NCI-H187 (cell line): ENCODE data around the gene UBE2QL1.
A peak's percentile ranks its signal among the peaks of the same experiment; 100 is the strongest.

Experiments
- DNase-seq, 2 experiments: peaks; one replicate each; lab custom pipeline; 2025; lab: John Stamatoyannopoulos, UW

Gene UBE2QL1, protein sequence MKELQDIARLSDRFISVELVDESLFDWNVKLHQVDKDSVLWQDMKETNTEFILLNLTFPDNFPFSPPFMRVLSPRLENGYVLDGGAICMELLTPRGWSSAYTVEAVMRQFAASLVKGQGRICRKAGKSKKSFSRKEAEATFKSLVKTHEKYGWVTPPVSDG

DNA sequence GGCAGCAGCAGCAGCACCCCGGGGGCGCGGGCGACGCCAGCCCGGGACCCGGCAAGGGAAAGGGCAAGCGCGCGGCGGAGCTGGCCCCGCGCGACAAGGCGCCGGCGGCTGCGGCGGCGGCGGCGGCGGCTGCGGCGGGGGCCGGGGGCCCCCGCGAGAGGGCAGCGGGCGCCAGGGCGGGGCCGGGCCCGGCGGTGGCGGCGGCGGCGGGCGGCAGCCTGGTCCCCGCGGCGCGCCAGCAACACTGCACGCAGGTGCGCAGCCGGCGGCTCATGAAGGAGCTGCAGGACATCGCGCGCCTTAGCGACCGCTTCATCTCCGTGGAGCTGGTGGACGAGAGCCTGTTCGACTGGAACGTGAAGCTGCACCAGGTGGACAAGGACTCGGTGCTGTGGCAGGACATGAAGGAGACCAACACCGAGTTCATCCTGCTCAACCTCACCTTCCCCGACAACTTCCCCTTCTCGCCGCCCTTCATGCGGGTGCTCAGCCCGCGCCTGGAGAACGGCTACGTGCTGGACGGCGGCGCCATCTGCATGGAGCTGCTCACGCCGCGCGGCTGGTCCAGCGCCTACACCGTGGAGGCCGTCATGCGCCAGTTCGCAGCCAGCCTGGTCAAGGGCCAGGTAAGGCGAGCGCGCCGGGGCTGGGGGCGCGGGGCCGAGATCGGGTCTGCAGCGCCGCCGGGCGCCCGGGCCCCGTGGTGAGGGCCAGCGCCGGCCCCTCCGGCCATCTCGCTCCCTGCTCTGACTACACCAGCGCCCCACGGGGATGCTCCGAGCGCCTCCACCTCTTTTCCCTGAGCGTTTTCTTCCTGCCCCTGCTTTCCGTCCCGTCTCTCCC lies at the start of gene UBE2QL1:
Gene UBE2QL1, plus strand, starts transcription at position 238 of the 843 bp plus-strand sequence. Its CDS starts 35 bp downstream, at position 273.
- DNase-seq = no peak

DNA sequence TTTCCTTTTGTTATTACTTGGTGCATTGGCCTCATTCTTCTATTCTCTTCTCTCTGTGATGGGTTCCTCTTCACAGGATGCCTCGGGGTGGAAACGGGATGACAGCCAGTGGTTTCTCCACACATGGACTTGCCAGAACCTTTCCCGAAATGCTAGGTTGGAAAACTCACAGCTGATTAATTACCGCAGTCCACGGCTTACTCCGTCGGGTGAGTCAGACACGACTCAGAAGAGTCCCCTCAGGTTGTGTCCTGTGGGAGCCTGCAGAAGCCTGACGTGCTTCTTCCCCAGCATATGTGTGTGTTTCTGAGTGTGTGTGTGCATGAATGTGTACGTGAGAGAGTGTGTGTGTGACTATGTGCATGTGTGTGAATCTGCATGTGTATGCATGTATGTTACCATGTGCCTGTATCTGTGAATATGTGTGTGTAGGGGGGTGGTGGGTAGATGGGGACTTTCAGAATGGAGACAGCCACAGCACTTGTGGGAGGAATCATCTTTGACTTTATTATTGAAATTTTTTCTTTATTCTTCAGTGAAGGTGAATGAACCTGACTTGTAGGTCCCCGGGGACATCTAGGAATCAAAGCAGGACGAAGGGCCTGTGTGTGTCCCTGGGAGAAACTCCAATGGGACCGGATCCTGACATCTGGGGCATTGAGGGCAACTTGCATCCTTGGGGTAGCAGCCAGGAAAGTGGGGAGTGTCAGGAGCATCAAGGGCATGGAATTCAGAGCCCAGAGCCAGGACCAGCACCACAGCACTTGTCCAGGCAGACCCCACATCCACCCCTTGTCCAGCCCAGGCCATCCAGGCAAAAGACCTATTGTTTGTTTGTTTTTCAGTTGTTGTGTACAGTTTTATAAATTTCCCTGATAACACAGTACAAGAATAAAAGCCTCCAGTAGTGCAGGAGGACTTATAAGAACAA lies 48.4 kb upstream of the UBE2QL1 start:
- no peak for DNase-seq

DNA sequence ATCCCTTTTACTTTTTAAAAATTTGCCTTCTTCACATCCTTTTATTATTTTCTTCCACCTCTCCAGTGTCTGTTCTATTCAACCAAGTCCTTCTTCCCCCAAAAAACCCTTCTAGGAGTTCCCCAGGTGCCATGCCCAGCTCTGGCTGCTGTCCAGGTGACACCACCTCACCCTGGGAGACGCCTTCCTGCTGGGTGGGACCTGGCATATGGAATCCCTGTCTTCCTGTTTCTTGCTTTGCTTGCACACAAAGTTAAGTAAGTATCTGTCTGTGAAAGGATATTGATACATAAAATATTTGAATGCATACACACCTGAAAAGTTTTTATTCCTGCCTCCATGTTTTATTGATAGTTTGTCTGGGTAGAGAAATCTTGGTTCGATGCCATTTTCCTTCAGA lies 47.2 kb upstream of the UBE2QL1 start:
- DNase-seq = no peak

DNA sequence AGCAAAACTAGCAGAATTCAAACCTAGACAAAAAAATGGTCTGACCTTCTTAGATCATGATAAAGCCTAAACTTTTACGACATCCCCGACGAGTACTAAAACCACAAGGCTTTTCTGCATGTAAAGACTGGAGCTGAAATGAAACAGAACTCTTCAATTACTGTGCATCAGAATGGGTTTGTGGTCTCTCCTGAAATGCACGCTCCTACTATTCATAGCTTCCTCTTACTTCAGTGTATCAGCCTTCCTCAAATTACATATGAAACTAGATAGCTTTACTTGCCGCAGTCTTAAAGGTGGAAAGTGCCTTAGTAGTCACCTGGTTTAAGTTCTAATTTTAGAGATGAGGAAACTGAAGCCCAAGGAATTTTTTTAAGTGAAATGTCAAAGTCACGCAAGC lies 45.7 kb upstream of the UBE2QL1 start:
- no peak for DNase-seq

DNA sequence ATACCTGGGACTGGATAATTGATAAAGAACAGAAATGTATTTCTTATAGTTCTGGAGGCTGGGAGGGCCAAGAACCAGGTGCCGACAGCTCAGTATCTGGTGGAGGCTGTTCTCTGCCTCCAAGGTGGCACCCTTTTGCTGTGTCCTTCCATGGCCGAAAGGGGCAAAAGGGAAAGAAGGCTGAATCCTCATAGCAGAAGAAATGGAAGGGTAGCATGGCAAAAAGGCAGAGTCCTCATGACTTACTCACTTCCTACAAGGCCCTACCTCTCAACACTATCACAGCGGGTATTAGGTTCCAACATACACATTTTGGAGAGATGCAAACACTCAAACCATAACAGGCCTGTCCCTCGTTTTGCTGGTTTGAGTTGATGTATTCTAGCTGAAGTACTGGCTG lies 45.2 kb upstream of the UBE2QL1 start:
- DNase-seq = no peak

DNA sequence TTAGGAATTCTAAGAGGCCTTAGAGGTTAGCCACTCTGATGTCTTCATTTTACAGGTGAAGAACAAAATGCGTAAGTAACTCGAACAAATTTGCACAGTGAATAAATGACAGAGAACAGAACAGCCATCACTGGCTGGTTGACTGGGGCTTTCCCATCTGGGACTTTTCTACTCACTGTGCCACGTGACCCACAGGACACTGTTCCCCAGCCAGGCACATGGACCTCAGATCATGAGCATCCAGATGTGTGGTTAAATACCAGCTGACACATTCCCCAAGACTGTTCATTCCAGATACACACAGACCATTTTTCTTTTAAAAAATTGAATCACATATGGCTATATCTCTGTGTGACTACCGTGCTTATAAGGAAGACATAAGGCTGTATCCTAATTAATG lies 44.5 kb upstream of the UBE2QL1 start:
- DNase-seq = no peak

DNA sequence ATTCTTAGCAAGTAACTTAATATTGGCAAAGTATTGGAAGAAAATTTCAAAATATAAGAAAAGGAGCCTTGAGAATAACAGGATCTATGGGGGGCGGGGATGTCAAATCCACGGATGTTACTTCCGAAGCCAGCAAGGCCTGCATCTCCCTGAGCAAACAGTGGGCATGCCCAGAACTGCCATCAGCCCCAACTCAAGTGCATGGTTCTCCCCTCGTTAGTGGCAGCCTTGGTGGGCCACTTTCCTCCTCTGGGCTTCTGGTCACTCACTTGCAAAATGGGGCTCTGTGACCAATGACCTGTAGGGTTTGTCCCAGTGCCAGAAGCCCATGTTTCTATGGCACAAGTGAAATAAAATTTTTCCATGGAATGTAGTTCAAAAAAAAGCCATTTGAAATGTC lies 43.1 kb upstream of the UBE2QL1 start:
- DNase-seq = no peak

DNA sequence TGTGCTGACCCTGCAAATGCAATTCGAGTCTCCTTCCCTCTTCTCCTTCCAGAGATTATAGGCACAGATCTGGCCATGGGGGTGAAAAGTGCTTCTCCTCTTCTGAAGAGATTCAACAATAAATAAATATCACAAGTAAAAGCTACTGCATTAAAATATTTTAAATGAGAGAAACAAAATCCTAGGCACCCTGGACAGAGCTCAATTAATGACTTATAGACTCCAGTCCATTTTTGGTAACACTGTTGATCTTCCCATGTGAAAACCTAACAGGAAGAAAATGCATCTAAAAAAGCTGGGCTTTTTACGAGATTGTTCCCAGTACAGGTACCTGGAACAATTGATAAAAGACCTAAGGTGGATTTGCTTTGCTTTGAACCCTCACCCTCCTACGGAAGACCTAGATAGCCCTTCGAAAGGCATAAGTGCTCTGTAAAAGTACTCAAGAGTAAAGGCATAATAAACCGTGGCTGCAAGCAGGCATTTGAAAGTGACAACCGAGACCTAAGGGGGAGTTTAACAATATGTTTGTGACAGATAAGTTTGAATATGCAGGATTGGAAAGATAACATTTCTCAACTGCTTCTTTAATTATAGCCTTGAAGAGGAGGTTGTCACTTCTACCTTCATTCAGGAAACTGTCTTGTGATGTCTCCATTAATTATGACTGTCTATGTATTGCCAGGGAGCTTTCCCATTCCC lies 41.0 kb upstream of the UBE2QL1 start:
- DNase-seq = peak in 1 of 2 experiments; percentile 52

DNA sequence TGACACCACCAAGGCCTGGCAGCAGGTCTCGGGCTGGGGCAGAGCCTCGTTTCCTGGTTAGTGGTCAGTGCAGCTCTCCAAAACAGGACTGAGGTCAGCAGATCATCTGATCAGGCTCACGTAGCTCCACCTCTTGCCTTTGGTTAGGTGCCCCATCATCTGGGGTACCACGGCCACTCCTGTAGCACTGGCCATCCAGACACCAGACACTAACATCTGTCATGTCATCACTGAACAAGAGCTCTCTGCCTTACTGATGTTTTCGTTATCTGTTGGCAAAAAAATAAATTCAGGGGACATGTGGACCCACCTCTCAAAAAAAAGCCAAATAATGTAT lies 40.4 kb upstream of the UBE2QL1 start:
- no peak for DNase-seq

DNA sequence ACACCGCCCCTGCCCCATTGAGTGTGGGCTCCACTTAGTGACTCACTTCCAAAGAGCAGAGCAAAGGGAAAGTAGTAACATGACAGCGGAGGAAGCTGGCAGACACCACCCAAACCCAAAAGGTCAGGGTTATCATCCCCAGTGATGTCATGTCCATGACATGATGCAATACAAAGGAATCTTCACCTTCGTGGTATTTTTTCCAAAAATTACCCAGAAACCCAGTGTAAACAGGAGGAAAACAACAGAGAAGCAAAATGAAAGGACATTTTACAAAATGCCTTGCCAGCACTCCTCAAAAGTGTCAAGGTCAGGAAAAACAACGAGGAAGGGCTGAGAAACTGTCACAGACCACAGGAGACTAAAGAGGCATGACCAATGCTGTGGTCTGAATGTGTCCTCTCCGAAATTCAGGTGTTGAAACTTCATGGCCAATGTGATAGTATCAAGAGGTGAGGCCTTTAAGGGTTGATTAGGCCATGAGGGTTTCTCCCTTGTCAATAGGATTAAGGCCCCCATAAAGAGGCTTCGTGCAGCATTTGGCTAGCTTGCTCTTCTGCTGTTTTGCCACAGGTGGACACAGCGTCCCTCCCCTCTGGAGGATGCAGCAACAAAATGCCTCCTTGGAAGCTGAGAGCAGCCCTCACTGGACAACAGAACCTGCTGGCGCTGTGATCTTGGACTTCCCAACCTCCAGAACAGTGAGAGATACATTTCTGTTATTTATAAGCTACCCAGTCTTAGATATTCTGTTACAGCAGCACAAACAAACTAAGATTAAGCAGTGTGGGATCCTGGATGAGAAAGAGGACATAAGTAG lies 39.8 kb upstream of the UBE2QL1 start:
- no peak for DNase-seq

DNA sequence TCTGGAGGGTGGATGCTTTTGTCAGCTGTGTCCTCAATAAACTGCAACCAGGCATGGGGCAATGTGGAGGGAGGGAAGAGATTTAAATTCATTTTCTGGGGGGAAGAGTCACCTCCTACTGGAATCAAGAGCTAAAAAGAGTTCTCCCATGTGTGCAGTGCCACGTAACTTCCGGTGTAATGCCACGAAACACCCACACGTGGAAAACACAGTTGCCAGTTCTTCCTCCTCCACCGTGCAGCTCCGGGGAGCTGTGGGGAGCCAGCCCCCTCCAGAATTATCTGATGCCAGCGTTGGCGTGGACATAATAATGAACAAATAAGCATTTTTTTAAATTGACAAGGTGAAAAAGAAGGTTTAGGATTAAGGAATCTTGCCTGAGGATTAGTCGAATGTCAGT lies 38.2 kb upstream of the UBE2QL1 start:
- DNase-seq = no peak

DNA sequence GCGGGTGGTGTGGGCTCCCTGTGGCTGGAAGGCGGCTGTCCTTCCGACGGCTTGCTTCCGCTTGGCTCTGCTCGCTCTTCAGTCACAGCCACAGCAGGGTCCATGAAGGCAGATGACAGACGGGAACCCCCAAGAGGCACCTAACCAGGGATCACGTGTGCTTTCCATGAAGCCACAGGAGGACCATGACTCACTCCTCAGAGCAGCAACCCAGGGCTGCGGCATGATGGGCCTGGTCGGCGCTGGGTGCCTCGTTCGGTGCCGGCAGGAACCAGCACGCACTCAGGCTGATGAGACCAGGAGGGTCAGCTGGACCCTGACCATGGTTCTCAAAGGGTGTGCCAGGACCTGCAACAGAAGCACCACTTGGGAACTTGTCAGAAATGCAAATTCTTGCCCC lies 37.5 kb upstream of the UBE2QL1 start:
- no peak for DNase-seq

DNA sequence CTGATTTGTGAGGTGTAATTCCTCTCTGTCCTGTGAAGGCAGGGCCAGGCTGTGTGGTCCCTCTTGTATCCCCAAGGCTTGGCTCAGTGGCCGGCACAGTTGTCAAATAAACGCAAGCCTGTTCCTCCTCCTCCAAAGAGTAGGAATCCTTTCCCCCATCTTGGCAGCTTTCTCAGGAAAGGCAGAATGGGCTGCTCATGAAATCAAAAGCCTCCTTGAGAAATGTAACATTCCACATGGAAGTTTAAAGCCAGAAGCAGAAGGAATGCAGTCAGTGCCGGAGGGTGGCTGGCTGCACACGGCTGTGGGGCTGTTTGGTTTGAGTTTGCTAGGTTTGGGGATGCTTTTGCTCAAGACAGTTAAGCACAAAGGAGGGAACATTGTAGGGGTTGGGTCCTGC lies 35.8 kb upstream of the UBE2QL1 start:
- DNase-seq = no peak

DNA sequence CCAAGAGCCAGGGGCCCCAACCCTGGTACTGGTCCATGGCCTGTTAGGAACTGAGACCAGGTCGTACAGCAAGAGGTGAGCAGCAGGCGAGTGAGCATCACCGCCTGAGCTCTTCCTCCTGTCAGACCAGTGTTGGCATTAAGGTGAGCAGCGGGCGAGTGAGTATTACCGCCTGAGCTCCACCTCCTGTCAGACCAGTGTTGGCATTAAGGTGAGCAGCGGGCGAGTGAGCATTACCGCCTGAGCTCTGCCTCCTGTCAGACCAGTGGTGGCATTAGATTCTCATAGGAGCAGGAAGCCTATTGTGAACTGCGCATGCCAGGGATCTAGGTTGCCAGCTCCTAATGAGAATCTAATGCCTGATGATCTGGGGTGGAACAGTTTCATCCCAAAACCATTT lies 31.0 kb upstream of the UBE2QL1 start:
- DNase-seq = no peak

DNA sequence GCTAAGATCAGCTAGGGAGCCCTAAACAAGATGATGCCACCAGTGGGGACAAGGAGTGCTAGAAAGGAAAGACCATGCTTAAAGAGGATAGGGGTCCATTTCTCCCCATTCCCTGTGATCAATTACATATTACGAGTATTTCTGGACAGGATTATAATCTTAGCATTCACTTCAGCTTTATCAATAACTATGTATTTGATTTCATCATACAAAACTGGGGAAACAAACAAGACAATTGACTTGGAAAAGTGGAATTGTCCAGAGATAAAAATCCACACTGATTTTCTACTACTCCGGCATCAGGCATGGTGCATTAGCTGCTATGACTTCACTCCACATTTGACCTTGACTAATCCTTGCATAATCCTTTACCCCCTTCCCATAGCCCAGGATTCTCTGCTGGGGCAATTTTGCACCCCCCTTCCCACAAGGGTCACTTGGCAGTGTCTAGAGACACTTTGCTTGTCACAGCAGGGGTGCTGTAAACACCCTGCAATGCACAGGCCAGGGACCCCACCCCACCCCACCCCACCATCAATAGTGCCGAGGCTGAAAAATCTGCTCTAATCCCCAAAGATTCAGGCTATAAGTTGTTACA lies 29.9 kb upstream of the UBE2QL1 start:
- DNase-seq = no peak

DNA sequence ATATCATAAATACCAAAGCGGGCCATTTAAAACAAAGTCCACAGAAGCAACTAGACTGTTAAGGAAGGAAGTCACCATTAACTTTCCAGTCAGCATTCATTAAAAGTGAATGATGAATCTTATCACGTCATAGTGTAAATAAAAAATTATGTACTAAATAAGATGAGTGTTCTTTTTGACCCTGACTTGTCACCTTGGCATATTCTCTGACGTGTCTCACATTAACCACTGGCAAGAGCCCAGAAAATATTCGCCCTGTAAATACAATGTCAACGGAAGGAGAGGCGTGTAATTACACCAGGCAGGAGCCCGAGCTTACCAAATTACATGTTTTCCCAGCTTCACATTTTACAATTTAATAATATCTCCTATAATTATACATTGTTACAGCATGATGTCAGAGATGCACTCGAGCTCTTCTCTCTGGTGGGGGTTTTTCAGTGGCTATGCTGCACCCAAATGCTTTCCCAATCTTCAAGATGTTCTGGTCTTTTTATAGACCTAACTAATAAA lies 29.3 kb upstream of the UBE2QL1 start:
- no peak for DNase-seq

DNA sequence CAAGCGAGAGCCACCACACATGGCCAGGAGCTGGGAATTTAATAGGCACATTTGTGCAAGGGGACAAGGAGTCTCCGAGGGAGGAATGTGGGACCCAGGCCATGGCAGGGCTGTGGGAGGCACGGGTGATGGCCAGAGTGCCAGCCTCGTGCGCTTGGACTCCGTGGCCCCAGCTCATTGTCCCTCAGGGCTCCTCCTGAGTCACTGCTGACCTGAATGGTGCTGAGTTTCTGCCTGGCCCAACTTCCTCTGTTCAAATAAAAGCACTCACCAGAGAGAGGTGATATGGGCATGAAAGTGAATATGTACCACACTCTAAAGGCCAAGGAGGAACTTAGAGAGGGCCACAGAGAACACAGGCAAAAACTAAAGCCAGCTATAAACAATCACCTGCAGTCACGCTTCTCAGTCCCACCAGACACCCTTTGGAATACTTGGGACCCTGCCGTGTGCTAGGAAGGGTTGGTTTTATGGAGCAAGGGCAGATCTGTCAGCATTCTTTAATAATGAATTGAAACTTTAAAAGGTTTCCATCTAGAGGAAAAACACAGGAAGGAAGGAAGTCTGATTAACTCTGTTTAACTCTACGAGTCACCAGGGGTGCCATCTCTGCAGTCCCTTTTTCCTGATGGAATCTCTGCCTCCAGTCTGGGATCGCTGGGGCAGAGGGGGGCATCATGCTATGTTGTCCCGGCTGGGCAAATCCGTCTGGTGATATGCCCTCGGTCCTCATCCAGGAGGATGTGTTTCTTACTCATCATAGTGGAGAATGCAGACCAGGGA lies 25.1 kb upstream of the UBE2QL1 start:
- no peak for DNase-seq

DNA sequence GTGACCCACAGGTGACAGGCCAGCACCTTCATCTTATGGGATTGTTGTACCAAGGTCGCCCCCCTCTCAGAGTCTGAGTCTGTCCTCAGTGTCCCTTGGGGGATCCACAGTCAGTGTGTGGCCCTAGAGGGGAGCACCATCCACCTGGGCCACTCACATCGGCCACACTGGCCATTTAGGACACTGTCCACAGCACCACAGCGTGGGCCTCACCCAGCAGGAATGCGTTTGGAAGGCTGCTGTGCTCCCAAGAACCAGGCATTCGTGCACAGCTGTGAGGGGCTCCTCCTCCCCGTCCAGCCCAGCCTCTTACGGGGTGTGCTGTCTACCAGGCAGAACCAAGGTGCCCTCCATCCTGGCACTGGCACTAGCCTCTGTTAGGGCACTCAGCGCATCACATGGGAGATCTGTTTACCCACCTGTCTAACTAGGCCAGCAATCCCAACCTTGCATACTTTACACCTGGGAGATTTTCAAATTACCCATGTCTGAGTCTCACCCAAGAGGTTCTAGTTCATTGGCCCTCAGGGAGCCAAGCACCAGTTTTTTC lies 24.5 kb upstream of the UBE2QL1 start:
- peak; percentile 34 to 70 for DNase-seq

DNA sequence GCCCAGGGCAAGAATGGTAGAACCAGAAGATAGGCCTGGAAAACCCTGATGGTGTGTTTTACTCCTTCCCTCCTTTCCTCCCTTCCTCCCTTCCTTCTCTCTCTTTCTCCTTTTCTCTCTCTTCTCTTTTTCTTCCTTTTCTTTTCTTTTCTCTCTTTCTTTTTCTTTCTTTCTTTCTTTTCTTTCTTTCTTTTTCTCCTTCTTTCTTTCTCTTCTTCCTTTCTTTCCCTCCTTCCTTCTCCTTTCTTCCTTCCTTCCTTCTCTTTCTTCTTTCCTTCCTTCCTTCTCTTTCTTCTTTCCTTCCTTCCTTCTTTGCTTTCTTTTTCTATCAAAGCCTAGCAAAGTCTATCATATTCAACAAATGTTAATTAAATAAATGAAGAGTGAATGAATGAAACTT lies 24.0 kb upstream of the UBE2QL1 start:
- DNase-seq = no peak

DNA sequence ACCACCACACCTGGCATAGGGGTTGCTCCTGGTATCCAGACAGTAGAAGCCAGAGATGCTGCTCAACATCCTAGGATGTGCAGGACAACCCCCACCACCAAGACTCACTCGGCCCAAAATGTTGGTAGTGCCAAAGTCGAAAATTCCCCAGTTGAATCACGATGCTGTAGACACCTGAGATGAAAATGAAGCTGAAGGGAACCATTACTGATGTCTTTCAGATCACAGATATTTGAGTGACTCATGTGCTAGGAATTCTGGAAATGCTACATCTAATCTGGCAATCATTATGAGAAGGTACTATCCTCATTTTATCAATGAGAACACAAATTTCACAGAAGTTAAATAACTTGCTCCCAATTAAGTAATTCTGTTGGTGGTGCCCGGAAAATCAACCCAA lies 21.0 kb upstream of the UBE2QL1 start:
- DNase-seq = no peak
